GM18507 (cell line): ENCODE results near the gene MOB3B.

Experiments
- DNase-seq: peaks from one replicate; pipeline ENCODE4 v3.0.0; 2011; ENCODE audit warnings: low read depth; ENCODE audit not compliant: insufficient read length; ENCODE audit errors: extremely low spot score
- FAIRE-seq: peaks from 2 replicates; lab custom pipeline; 2011; peaks lifted over from hg19 to GRCh38; lab: Jason Lieb, UNC

Gene MOB3B

DNA sequence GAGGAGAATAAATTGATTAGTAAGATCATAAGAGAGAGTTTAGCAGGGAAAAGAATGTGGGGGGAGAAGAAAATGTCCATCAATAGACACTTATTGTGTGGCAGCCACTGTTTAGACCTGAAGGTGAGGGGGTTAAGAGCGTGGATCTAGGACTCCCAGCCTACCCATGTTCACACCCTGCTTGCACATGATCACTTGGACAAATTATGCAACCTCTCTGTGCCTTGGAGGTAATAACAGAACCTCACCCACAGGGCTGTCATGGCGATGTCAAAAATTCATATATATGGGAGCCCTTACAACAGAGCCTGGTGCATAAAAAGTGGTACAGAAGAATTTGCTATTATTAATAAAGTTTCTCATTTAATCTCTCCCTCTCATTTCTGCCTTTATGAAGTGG lies 146.6 kb downstream of the MOB3B start:
- FAIRE-seq (no peak), DNase-seq (no peak)

DNA sequence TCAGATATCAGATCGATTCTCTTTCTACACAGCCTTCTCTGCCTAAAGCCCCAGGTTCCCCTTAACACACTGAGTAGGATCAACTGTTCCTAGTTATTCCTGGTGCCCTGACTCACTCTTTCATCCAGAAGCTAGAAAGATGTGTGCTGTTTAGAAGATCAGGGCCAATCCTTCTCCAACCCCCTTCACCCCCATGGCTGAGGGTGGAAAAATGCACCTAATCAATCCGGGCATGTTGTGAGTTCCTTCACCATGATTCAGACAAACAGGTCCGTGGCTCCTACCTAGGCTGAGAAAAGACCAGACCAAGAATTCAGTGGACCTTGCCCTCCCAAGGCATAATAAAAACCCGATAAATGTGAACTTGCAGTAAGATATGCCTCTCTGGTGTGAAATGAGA lies 147.3 kb downstream of the MOB3B start:
- no peak for DNase-seq

DNA sequence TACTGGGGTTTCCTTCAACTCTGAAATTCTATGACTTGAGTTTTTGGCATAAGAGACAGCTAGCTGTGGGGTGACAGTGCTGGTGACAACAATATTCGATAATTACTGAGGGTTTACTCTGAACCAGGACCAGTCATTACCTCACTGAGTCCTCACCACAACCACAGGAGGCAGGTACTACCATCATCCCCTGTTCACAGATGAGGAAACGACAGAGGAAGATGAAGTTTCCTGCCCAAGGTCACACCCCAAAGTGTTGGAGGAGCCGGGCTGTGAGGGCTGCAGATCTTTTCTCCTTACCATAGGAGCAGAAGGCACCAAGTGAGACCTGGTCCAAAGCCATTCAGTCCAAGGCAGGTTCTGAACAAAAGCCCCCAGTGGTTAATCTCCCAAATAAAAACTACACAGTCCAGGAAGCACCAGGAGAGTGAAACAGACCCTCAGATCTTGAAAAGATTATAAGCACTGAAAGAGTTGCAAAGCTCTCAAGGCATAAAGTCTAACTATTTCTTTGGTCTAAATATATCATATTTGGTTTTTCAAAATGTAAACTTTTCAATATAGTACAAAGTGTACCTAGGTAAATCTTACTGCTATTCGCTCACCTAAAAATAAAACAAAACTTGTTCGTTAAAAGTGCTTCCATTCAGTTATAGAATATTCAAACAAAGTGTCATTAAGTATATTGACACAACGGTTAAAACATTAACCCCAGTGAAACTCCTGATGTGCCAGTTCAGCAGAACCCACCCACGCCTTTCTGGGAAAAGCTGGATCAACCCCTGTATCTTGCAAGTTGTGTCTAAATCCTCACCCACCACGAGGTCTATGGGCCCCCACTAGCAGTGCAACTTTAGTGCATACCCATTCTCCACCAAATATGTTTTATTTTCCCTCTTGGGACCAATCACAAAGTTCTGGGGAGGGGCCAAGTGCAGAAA lies 150.0 kb downstream of the MOB3B start:
- FAIRE-seq: peak; percentile 78
- DNase-seq: peak; percentile 22

More for the DNA sequence above, 147.3 kb downstream of the MOB3B start:
- FAIRE-seq: no peak

DNA sequence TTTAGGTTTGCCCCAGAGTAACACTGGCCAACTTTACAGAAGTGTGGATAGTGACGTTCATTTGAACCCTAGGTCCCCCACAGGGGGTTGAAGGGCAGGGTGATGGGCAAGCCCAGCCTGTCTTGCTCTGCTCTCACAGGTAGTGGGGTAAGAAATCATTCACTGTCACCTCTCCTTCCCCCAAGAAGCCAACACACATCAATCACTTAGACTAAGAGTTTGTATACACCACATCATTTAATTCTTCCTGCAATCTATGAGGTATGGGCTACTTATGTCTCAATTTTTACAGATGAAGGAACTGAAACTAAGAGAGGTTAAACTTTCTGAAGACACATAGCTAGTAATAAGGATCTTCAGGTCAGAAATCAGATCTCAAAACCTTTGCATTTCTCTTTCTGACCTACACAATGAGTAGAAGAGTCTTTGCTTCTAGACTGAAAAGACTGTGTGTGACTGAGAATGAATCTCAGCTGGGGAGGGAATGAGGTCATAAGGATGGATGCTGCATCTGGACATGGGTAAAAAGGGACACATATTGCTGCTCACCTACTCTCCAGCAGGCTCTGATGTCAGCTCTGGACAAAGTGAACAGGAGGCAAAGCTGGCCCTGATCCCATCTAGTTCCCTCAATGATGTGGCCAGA lies 151.7 kb downstream of the MOB3B start:
- peak; percentile 92 for FAIRE-seq
- peak; percentile 25 for DNase-seq

DNA sequence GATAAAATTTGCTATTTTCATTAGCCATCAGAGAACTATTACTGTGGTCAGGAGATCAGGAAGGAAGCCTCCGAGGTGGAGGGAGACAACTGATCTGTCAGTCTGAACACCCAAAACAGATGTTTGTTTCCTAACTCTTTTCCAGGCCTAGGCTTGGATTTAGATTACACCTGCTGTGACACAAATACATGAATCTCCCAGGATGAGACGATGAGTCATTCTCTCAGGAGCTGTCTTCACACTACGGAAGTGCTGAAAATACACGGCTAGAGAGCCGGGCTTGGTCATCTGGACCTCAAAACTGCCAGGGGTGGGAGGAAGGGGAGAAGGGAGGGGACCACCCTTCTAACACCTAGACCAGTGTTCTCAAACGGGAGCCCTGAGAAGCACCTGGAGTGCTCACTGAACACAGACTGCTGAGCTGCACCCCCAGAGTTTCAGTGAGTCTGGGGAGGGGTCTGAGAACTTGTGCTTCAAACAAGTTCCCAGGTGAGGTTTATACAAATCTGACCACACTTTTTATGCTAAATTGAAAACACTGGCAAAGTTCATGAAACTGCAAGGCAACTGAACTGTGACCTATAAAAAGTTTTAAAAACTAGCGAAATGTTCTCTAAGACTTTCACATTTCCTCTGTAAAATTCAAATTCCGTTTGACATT lies 152.3 kb downstream of the MOB3B start:
- DNase-seq: no peak

DNA sequence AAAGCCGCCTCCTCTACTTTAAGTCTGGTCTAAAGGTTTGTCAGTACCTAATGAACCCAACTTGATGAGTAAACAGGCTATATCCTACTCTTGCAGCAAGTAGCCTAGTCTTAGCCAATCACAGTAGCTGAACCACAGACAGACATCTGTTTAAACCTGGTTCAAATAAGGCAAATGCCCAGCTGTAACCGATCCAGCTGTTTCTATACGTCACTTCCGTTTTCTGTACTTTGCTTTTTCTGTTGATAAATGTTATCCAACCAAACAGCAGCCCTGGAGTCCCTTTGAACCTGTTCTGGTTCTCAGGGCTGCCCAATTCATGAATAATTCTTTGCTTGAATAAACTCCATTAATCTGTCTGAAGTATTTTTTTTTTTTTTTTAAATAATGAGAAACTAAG lies 155.8 kb downstream of the MOB3B start:
- DNase-seq: no peak
- FAIRE-seq: no peak

More for the DNA sequence above, 152.3 kb downstream of the MOB3B start:
- FAIRE-seq: no peak

DNA sequence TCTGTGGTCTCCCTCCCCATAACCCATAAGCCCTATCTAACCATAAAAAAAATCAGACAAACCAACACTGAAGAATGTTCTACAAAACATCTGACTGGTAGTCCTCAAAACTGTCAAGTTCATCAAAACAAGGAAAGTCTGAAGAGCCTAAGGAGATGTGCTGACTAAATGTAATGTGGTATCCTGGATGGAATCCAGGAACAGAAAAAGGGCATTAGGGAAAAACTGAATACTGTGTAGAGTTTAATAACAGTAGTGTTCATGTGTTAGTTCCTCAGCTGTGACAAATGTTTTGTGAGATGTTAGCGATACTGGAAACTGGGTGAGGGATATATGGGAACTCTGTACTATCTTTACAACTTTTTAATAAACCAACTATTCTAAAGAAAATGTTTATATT lies 157.0 kb downstream of the MOB3B start:
- DNase-seq: no peak

DNA sequence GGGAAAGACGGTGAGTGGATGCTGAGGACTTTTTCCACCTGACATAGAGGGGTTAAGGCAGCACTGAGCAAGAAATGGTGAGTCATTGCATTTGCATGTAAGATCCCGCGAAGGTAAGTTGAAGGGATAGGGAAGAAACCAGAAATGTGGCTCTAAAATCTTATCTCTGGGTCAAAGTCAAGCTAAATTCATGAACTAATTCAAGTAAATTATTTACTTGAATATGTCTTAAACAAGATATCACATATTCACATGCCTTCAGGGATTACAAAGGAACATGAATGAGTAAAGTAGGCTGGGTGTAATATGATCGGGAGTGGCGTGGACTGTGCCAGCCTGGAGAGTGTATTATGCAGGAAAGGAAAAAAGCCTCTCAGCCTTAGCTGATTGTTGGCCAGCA lies 158.2 kb downstream of the MOB3B start:
- DNase-seq (no peak), FAIRE-seq (no peak)

More for the DNA sequence above, 157.0 kb downstream of the MOB3B start:
- no peak for FAIRE-seq

DNA sequence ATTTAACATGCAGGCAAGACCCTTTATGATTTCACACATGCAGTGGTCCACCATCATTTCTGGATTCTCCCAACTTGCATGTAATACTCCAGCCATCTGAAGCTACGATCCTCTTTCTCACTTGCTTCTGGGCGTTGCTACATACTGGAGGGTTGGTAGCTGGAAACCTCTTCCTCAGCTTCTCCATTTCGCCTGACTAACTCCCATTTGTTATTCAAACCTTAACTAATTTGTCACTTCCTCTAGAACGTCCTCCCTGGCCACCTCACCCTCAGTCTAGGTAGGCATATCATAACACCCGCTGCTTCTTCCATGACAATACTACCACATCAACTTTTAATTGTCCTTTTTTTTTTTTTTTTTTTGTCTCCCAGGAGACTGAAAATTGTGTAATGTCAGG lies 160.0 kb downstream of the MOB3B start:
- DNase-seq: no peak
- FAIRE-seq: peak; percentile 77

DNA sequence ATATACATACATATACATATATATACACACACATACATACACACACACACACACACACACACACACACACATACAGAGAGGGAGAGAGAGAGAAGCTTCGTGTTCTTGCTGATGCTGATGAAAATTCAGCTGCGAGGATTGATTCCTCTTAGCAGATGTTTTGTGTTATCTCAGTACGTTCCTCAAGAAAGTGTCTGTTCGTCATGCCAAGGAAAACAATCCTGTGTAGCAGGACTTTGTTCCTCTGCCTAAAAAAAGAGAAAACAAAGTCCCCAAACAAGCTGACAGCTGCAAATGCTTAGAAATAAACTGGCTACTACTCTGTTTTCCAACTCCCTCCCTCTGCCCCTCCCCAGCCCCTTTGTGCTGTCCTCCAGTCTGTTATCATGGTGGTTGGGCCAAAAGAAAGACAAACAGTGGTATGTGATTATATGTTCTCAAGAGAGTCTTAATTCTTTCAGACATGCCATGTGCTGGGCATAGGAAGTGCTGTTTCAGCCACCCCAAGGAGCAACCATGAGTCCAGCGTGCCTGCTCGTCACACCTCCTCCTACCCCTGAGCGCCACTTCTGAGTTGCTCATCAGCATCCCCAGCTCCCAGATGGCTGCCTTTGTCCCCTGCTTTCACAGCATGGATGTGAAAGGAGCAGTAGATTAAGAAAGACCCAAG lies 161.2 kb downstream of the MOB3B start:
- FAIRE-seq (no peak), DNase-seq (no peak)

DNA sequence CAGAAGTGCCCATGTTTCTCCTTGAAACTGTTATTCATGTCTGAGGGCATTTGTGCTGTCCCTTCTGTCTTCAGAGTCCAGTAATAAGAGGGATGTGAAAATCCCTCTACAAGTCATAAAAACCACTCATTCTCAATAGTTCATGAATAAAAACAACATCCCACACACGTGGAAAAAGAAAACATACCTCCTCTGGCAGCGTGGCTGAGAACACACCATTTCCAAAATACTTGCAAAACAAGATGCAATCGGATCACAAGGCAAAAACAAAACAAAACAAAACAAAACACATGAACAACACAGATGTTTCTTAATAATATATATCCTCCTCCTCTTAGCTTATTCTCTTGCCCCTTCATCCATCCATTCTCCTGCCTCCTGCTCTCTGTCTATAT lies 161.7 kb downstream of the MOB3B start:
- DNase-seq: no peak
- FAIRE-seq: no peak

DNA sequence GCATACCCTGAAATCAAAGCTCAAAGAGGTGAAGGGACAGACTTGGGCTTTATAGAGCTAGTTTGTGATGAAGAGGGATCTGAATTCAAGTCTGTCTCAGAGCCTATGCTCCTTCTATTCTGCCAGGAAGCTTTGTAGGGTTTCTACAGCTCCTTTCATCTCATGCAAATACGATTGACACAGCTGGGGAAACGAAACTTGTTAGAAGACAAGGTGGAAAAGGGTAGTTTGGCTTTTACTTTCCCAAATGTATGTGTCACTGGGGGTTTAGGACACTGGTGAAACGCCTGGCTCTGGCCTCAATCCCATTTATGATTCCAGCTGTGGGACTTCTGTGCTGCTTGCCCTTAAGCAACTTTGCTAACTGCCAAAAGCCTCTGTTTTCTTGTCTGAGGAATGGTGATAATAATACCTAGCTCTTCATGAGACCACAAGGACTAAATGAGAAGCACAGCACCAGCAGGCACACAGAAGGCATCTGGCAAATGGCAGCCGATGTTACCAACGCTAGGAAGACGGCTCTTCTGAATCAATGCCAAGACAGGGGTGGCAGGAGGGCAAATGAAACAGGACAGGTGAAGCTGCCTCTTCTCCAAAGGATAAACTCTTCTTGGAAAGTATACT lies 162.3 kb downstream of the MOB3B start:
- FAIRE-seq (peak; percentile 97), DNase-seq (no peak)

DNA sequence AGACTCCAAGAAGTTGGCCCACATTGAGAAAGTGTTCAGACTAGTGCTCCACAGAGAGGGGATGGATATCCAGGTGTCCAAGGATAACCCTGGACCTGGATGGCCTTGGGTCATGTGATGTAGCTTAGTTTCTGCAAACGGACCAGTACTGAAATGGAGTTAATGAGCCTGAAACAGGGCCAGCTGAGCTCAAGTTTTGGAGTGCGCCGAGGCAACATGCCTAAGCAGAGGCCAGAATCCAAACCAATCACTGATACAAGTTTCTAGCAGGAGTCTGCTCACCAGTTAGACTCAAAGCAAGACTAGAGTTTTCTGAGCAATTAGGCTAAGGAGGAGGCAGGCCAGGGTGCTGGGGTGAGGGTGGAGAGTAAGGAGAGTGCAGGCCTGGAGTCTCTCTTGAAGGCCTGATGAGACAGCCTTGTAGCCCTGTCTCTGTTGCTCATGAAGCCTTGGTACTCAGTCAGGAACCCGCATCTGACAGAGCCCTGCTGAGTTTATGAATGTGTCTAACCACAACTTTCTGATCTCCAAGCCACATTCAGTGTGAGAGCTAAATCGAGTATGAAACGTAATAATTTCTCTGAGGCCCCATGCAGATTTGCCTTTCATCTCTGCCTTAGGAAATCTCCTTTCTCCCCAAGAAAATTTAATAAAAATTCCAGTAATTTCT lies 163.8 kb downstream of the MOB3B start:
- FAIRE-seq (peak; percentile 94), DNase-seq (peak; percentile 30)

DNA sequence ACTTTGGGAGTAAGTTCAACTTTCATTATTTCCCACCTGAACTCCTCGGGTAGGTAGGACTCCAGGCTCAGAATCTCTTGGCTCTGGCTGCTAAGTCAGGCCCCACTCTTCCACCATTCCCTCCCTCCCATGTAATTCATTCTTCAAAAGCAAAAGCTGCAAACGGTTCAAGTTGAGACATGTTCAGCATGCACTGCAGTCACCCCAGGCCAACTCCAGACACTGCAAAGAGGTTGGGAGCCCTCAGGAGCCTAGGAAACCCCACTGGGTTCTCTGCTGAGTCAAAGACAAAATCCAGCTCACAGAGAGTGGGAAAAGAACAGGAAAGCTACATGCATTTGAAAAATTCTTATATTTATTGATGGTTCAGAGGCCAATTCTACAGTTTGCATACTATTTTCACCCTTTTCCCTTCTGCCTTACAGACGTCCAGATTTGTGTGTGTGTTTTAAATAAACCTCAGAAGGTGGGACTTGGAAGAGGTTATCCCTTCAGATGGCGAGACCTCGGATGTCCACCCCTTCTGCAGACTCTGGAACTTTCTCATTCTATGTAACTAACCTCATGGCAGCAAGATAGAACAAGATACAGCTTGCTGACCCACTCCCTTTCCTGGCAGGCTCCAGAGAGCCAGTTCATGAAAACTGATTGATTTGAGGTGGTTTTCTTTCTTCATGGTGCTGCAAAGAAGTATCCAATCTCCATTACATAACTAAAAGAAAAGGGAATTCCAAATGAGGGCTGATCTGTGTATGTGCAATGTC lies 167.0 kb downstream of the MOB3B start:
- no peak for DNase-seq
- no peak for FAIRE-seq

DNA sequence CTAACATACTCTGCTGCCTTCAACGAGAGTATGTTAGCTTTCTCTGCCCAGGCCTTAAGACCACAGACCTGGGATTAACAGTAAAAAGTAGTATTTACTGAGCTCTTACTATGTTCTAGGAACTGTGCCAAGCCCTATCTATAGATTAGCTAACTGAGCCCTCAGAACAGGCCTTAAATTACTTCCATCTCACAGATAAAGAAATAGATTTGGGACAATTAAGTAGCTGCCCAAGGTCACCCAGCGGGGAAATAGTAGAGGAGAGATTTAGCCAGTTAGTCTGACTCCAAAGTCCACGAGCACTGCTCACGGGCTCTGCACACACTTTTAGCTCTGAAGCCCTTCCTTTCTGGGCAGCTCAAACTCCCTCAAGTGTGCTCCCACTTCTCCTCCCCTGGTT lies 168.1 kb downstream of the MOB3B start:
- DNase-seq (no peak), FAIRE-seq (no peak)

DNA sequence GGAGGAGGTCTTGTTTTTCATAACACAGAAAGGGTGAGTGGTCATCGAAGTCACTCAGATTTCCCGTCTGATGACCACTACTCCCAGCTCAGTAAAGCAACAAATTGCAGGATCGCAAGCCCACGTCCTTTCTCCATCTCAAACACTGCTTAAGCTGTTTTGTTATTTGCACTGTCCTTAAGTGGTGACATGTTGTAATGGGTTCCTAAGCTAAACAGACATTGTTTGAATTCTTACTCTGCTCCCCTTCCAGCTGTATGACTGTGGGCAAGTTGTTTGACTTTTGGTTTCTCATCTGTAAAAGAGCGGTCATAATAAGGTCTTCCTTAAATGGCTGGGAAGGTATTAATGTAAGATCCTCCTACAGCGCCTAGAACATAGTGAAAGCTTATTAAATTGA lies 169.9 kb downstream of the MOB3B start:
- DNase-seq (no peak), FAIRE-seq (no peak)

DNA sequence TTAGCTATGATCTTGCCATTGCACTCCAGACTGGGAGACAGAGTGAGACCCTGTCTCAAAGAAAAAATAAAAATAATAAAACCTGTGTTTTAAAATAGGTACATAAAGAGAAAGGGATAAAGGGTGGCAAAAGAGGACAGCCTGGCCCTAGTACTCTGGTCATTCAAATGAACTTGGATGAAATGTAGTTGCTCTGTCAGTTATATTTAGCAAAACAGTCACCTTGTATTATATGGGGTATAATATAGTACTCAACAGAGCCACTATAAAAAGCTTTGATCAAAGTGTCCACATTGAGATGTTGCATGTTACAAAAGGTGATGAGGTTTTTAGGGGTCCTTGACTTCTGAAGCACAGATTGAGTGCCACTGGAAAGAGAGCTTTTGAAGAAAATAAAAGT lies 171.6 kb downstream of the MOB3B start:
- no peak for FAIRE-seq

DNA sequence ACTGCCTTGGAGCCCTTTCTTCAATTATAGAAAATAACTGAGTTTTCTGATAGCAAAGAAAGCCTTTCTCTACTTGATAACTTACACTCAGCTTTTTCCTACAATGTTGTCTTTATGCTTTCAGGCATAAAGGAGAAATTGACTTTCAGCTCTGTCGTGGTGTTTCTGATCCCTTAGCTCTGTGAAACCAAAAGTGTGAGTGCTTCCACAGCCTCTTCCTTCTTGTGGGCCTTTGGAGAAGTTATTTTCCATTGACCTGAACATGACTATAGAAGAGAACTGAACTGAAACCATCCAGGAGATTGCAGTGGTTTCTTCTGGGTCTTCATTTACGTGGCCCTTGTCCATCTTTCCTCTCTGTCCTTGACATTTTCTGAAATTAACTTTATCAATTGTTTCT lies 173.2 kb downstream of the MOB3B start:
- no peak for FAIRE-seq
- DNase-seq: no peak

More for the DNA sequence above, 171.6 kb downstream of the MOB3B start:
- no peak for DNase-seq
